Measurements from ENCODE around the gene AHCYL1. TPM values are rescaled to one million over a fixed set of nuclear protein-coding genes. Genes with fewer than 3 reads are reported as not detected.

The AHCYL1 gene
- total RNA-seq, 1 experiment from 2014 or later = 44.4 TPM

GRCh38 chr1:109980324-109981003, 4.1 kb upstream of the AHCYL1 start:
- Histone ChIP-seq H3K27ac (no peak overlapping the region), H3K36me3 (no peaks in the 10 kb centered on the region)

GRCh38 chr1:109981004-109981335, 3.6 kb upstream of the AHCYL1 start:
- no peaks in the 10 kb centered on the region; the same call in 1 of the 2 replicates for H3K27me3 ChIP-seq
- H3K4me3 ChIP-seq = no peak overlapping the region
- no peak overlapping the region for H3K27ac ChIP-seq
- H3K36me3 ChIP-seq = no peaks in the 10 kb centered on the region
- H3K9me3 ChIP-seq (replicated peaks) = no peaks in the 10 kb centered on the region
- peaks cover 6% of the 10 kb centered on the region; the same call in 1 of the 2 replicates for H3K4me1 ChIP-seq
- no peak for DNase-seq

More at GRCh38 chr1:109980324-109981003, 4.1 kb upstream of the AHCYL1 start:
- peaks cover 11% of the 10 kb centered on the region; the same call in 1 of the 2 replicates for H3K4me1 ChIP-seq
- no peaks in the 10 kb centered on the region for H3K9me3 ChIP-seq (replicated peaks)
- DNase-seq = no peak
- no peaks in the 10 kb centered on the region; the same call in 1 of the 2 replicates for H3K27me3 ChIP-seq
- no peak overlapping the region for H3K4me3 ChIP-seq

GRCh38 chr1:109983380-109984189, 980 bp upstream of the AHCYL1 start:
- Histone ChIP-seq H3K27me3 (no peaks in the 10 kb centered on the region; the same call in 1 of the 2 replicates), H3K27ac (no peak overlapping the region), H3K9me3 (replicated peaks) (no peaks in the 10 kb centered on the region), H3K36me3 (no peaks in the 10 kb centered on the region), H3K4me1 (peaks cover 8% of the 10 kb centered on the region; the same call in 1 of the 2 replicates), H3K4me3 (no peak overlapping the region)
- DNase-seq = no peak

- Histone ChIP-seq H3K4me3 (peak overlapping the region; percentile 74), H3K36me3 (no peaks in the 10 kb centered on the region), H3K4me1 (peaks cover 8% of the 10 kb centered on the region; the same call in 1 of the 2 replicates), H3K27me3 (no peaks in the 10 kb centered on the region; the same call in 1 of the 2 replicates), H3K9me3 (replicated peaks) (no peaks in the 10 kb centered on the region), H3K27ac (no peak overlapping the region)
- no peak for DNase-seq
Observed at GRCh38 chr1:109984190-109984455, 442 bp upstream of the AHCYL1 start.

GRCh38 chr1:109985247-109986053, 885 bp downstream of the AHCYL1 start:
- Histone ChIP-seq H3K36me3 (peaks cover 5% of the 10 kb centered on the region), H3K9me3 (replicated peaks) (no peaks in the 10 kb centered on the region), H3K27ac (peak overlapping the region; percentile 62), H3K27me3 (no peaks in the 10 kb centered on the region), H3K4me1 (peaks cover 8% of the 10 kb centered on the region; the same call in 1 of the 2 replicates), H3K4me3 (peak overlapping the region; percentile 74)
- no peak for DNase-seq

GRCh38 chr1:109986054-109986444, 1.5 kb downstream of the AHCYL1 start:
- Histone ChIP-seq H3K36me3 (peaks cover 7% of the 10 kb centered on the region), H3K27ac (no peak overlapping the region), H3K4me1 (peaks cover 8% of the 10 kb centered on the region; the same call in 1 of the 2 replicates), H3K9me3 (replicated peaks) (no peaks in the 10 kb centered on the region), H3K27me3 (no peaks in the 10 kb centered on the region), H3K4me3 (peak overlapping the region; percentile 74)
- DNase-seq = no peak

GRCh38 chr1:109988349-109988914, 3.9 kb downstream of the AHCYL1 start:
- Histone ChIP-seq H3K4me3 (no peak overlapping the region), H3K27ac (no peak overlapping the region), H3K9me3 (replicated peaks) (no peaks in the 10 kb centered on the region), H3K4me1 (peaks cover 8% of the 10 kb centered on the region; the same call in 1 of the 2 replicates), H3K27me3 (no peaks in the 10 kb centered on the region), H3K36me3 (peaks cover 7% of the 10 kb centered on the region)
- no peak for DNase-seq

GRCh38 chr1:109989506-109990301, 5.1 kb downstream of the AHCYL1 start:
- no peaks in the 10 kb centered on the region for H3K9me3 ChIP-seq (replicated peaks)
- H3K27ac ChIP-seq = no peak overlapping the region
- no peak overlapping the region for H3K4me3 ChIP-seq
- H3K27me3 ChIP-seq = no peaks in the 10 kb centered on the region
- peaks cover 8% of the 10 kb centered on the region; the same call in 1 of the 2 replicates for H3K4me1 ChIP-seq
- DNase-seq = no peak
- H3K36me3 ChIP-seq = peaks cover 7% of the 10 kb centered on the region

- H3K4me3 ChIP-seq = no peak overlapping the region
- H3K9me3 ChIP-seq (replicated peaks) = no peaks in the 10 kb centered on the region
- H3K27ac ChIP-seq = no peak overlapping the region
- no peaks in the 10 kb centered on the region for H3K27me3 ChIP-seq
- no peak for DNase-seq
- peaks cover 7% of the 10 kb centered on the region for H3K36me3 ChIP-seq
- peaks cover 8% of the 10 kb centered on the region; the same call in 1 of the 2 replicates for H3K4me1 ChIP-seq
Observed at GRCh38 chr1:109990302-109990653, 5.7 kb downstream of the AHCYL1 start.

- Histone ChIP-seq H3K4me3 (no peak overlapping the region), H3K27ac (no peak overlapping the region), H3K36me3 (peaks cover 7% of the 10 kb centered on the region), H3K27me3 (no peaks in the 10 kb centered on the region), H3K9me3 (replicated peaks) (no peaks in the 10 kb centered on the region), H3K4me1 (peaks cover 7% of the 10 kb centered on the region; the same call in 1 of the 2 replicates)
- no peak for DNase-seq
Observed at GRCh38 chr1:109991400-109991925, 6.9 kb downstream of the AHCYL1 start.

GRCh38 chr1:109993885-109994284, 9.3 kb downstream of the AHCYL1 start:
- peaks cover 7% of the 10 kb centered on the region for H3K36me3 ChIP-seq
- H3K4me1 ChIP-seq = no peaks in the 10 kb centered on the region
- H3K27ac ChIP-seq = no peak overlapping the region
- H3K27me3 ChIP-seq = no peaks in the 10 kb centered on the region
- no peak for DNase-seq
- H3K9me3 ChIP-seq (replicated peaks) = no peaks in the 10 kb centered on the region
- H3K4me3 ChIP-seq = no peak overlapping the region

- no peak for DNase-seq
- Histone ChIP-seq H3K9me3 (replicated peaks) (no peaks in the 10 kb centered on the region), H3K27ac (no peak overlapping the region), H3K4me3 (no peak overlapping the region), H3K4me1 (no peaks in the 10 kb centered on the region; the same call in 1 of the 2 replicates), H3K36me3 (peaks cover 7% of the 10 kb centered on the region), H3K27me3 (no peaks in the 10 kb centered on the region)
Observed at GRCh38 chr1:109994654-109995053, 10.1 kb downstream of the AHCYL1 start.

- H3K4me1 ChIP-seq = no peaks in the 10 kb centered on the region; the same call in 1 of the 2 replicates
- H3K27me3 ChIP-seq = no peaks in the 10 kb centered on the region
- H3K9me3 ChIP-seq (replicated peaks) = no peaks in the 10 kb centered on the region
- H3K4me3 ChIP-seq = no peak overlapping the region
- no peak for DNase-seq
- H3K36me3 ChIP-seq = 0 out of 2 replicates have a peak, but pooled peaks cover 1% of the 10 kb centered on the region
- H3K27ac ChIP-seq = no peak overlapping the region
Observed at GRCh38 chr1:109995536-109995935, 11.0 kb downstream of the AHCYL1 start.

GRCh38 chr1:109996476-109996875, 11.9 kb downstream of the AHCYL1 start:
- H3K9me3 ChIP-seq (replicated peaks) = no peaks in the 10 kb centered on the region
- DNase-seq = no peak
- no peak overlapping the region for H3K27ac ChIP-seq
- H3K36me3 ChIP-seq = no peaks in the 10 kb centered on the region
- H3K4me3 ChIP-seq = no peak overlapping the region
- no peaks in the 10 kb centered on the region; the same call in 1 of the 2 replicates for H3K4me1 ChIP-seq
- H3K27me3 ChIP-seq = no peaks in the 10 kb centered on the region

Measured in SJCRH30 (cell line).